AG04449 (cell line): ENCODE measurements around the gene ISX.

Source experiments
- CTCF ChIA-PET: fragments of 350-600 bp; formaldehyde crosslinking; extraction: SDS; loops from one replicate; lab custom pipeline; 2021; ENCODE audit warnings: antibody characterized with exemption; lab: Yijun Ruan, JAX
- POLR2A ChIA-PET: fragments of 400-600, 350-600 bp; formaldehyde crosslinking; extraction: SDS; loops from one replicate; lab custom pipeline; 2020; ENCODE audit warnings: antibody characterized with exemption, inconsistent platforms; lab: Yijun Ruan, JAX
- DNase-seq: peaks from one replicate; pipeline ENCODE4 v3.0.0-alpha.2; 2010; ENCODE audit warnings: low read depth, low spot score
- H3K4me3 ChIP-seq: 2 replicates; pipeline ENCODE4 v1.5.1; 2011; ENCODE audit warnings: low read depth, mild to moderate bottlenecking, control low read depth, low read length
- CTCF ChIP-seq: IDR thresholded peaks from one replicate; pipeline ENCODE4 v1.5.1; 2011; ENCODE audit warnings: mild to moderate bottlenecking, moderate library complexity, low read length, control low read depth, inconsistent platforms; ENCODE audit not compliant: insufficient read depth; ENCODE audit errors: missing control alignments

The ISX gene

GRCh38 chr22:35069541-35069940 lies 3.6 kb downstream of the ISX start:
- ChIA-PET POLR2A (no interaction called here), CTCF (interaction anchor here (1.0 kb wide), 1 partner anchor 28 kb away, joined by 3 read pairs; no protein-coding TSS in a partner anchor)
- no peak for DNase-seq
- H3K4me3 ChIP-seq: no peak overlapping the region
- no peak for TF ChIP-seq CTCF

- H3K4me3 ChIP-seq: no peak overlapping the region
- POLR2A ChIA-PET: no interaction called here
- no peak for DNase-seq
- CTCF ChIA-PET: interaction anchor here (1.0 to 1.1 kb wide), 2 partner anchors 29 to 84 kb away, joined by 3 read pairs; no protein-coding TSS in a partner anchor
- no peak for TF ChIP-seq CTCF
These were observed 4.6 kb downstream of the ISX start for GRCh38 chr22:35070451-35071093.

GRCh38 chr22:35071784-35072183 lies 5.8 kb downstream of the ISX start:
- DNase-seq: no peak
- no peak for TF ChIP-seq CTCF
- H3K4me3 ChIP-seq: no peak overlapping the region
- ChIA-PET POLR2A (no interaction called here), CTCF (interaction anchor here (1.1 kb wide), 1 partner anchor 83 kb away, joined by 3 read pairs; no protein-coding TSS in a partner anchor)

- CTCF ChIA-PET: interaction anchor here (0.6 kb wide), 1 partner anchor 78 kb away, joined by 3 read pairs; no protein-coding TSS in a partner anchor
- no peak for TF ChIP-seq CTCF
- POLR2A ChIA-PET: no interaction called here
- H3K4me3 ChIP-seq: no peak overlapping the region
- peak; percentile 2 for DNase-seq
These were observed 7.0 kb downstream of the ISX start for GRCh38 chr22:35072925-35073324.

GRCh38 chr22:35074583-35074982 lies 8.6 kb downstream of the ISX start:
- no peak for TF ChIP-seq CTCF
- POLR2A ChIA-PET: no interaction called here
- CTCF ChIA-PET: no interaction called here
- DNase-seq: no peak
- H3K4me3 ChIP-seq: no peak overlapping the region

- DNase-seq: no peak
- ChIA-PET CTCF (no interaction called here), POLR2A (interaction anchor here (0.6 kb wide), 1 partner anchor 1062 kb away, joined by 5 read pairs; no protein-coding TSS in a partner anchor)
- H3K4me3 ChIP-seq: no peak overlapping the region
- TF ChIP-seq CTCF: no peak
These were observed 10.7 kb downstream of the ISX start for GRCh38 chr22:35076630-35077029.
